HepG2 (cell line): ENCODE results near the gene NYNRIN. TPM values are rescaled to one million over a fixed set of nuclear protein-coding genes. Genes with fewer than 3 reads are reported as not detected.
A peak's percentile ranks its signal among the peaks of the same experiment; 100 is the strongest.

ENCODE experiments used
- CBX1 ChIP-seq: IDR thresholded peaks from one replicate; pipeline ENCODE4 v1.6.1; 2016; ENCODE audit warnings: antibody characterized with exemption, low read depth
- DRAP1 ChIP-seq: IDR thresholded peaks from 2 replicates; pipeline ENCODE4 v1.6.1; 2016; ENCODE audit warnings: missing genetic modification reagents, missing compliant biosample characterization
- FOXJ3 ChIP-seq: sonication (generic); formaldehyde crosslinking; IDR thresholded peaks from 2 replicates; pipeline ENCODE4 v1.4.0; 2020; ENCODE audit warnings: missing genetic modification reagents, mild to moderate bottlenecking, borderline replicate concordance
- GTF3A ChIP-seq: sonication (generic); formaldehyde crosslinking; conservative IDR thresholded peaks from 2 replicates; pipeline ENCODE4 v1.4.0; 2020; ENCODE audit warnings: mild to moderate bottlenecking, missing genetic modification reagents
- IKZF1 ChIP-seq: fragments of 450-650 bp; IDR thresholded peaks from 2 replicates; pipeline ENCODE4 v1.7.1; 2016
- POLR2AphosphoS5 ChIP-seq: IDR thresholded peaks from 2 replicates; pipeline ENCODE4 v1.6.1; 2012; ENCODE audit warnings: low read depth, low read length
- RBFOX2 ChIP-seq: fragments of 200-400 bp; formaldehyde crosslinking; IDR thresholded peaks from 2 replicates; pipeline ENCODE4 v1.6.1; 2017; ENCODE audit warnings: low read depth, mild to moderate bottlenecking, low read length
- REL ChIP-seq: sonication (generic); formaldehyde crosslinking; conservative IDR thresholded peaks from 2 replicates; pipeline ENCODE4 v1.8.0; 2022; ENCODE audit warnings: mild to moderate bottlenecking, missing genetic modification reagents, moderate library complexity
- SNAI1 ChIP-seq: sonication (generic); formaldehyde crosslinking; IDR thresholded peaks from 2 replicates; pipeline ENCODE4 v1.5.0; 2020; ENCODE audit warnings: mild to moderate bottlenecking, missing genetic modification reagents, borderline replicate concordance
- TBX3 ChIP-seq: fragments of 450-650 bp; IDR thresholded peaks from 2 replicates; pipeline ENCODE4 v1.6.1; 2017; ENCODE audit warnings: antibody characterized with exemption, mild to moderate bottlenecking, inconsistent platforms, borderline replicate concordance
- ZBTB26 ChIP-seq: IDR thresholded peaks from 2 replicates; pipeline ENCODE4 v1.6.1; 2016; ENCODE audit warnings: missing compliant biosample characterization, missing genetic modification reagents, borderline replicate concordance
- ZBTB3 ChIP-seq: sonication (generic); formaldehyde crosslinking; IDR thresholded peaks from 2 replicates; pipeline ENCODE4 v1.4.0; 2020; ENCODE audit warnings: low read depth, mild to moderate bottlenecking, moderate library complexity, missing genetic modification reagents, borderline replicate concordance
- ZNF234 ChIP-seq: sonication (generic); formaldehyde crosslinking; conservative IDR thresholded peaks from 2 replicates; pipeline ENCODE4 v1.5.1; 2020; ENCODE audit warnings: mild to moderate bottlenecking, missing genetic modification reagents
- ZNF878 ChIP-seq: sonication (generic); formaldehyde crosslinking; IDR thresholded peaks from 2 replicates; pipeline ENCODE4 v1.8.1; 2023; ENCODE audit warnings: mild to moderate bottlenecking, missing genetic modification reagents, moderate library complexity
- ZSCAN12 ChIP-seq: sonication (generic); formaldehyde crosslinking; IDR thresholded peaks from 2 replicates; pipeline ENCODE4 v1.9.0; 2021; ENCODE audit warnings: mild to moderate bottlenecking, missing genetic modification reagents
- polyA plus RNA-seq, 8 experiments: library from polyadenylated mRNA; depleted of rRNA in 3 of 8; stranded (reverse) in 7 of 8; unstranded in 1 of 8; fragments of >200 nt; fragmentation: Illumina TruSeq in 4 of 8; extraction: Trizol in 4 of 8; gene quantifications; 2 replicates each; pipeline versions ENCODE4 v1.2.1 to v1.2.3, GENCODE V29; 2011 to 2016; ENCODE audit warnings: low read depth in 4 of 8, missing spikeins in 1 of 8, mixed read lengths in 1 of 8; ENCODE audit not compliant: insufficient read depth in 1 of 8
- total RNA-seq, 5 experiments: library from RNA; depleted of rRNA; stranded (reverse); fragments of >200 nt; fragmentation: Illumina TruSeq; extraction: Trizol; gene quantifications; 2 replicates each; pipeline ENCODE4 v1.2.3, GENCODE V29; 2016; ENCODE audit warnings: low read depth in 1 of 5
- TF ChIP-seq, protein P1 (sequence below): sonication (generic); formaldehyde crosslinking; IDR thresholded peaks from 2 replicates; pipeline ENCODE4 v1.9.0; 2021; ENCODE audit warnings: missing genetic modification reagents, borderline replicate concordance
- TF ChIP-seq, protein P2 (sequence below): sonication (generic); formaldehyde crosslinking; IDR thresholded peaks from 2 replicates; pipeline ENCODE4 v1.4.0; 2020; ENCODE audit warnings: mild to moderate bottlenecking, missing genetic modification reagents, borderline replicate concordance
- TF ChIP-seq, protein P3 (sequence below): sonication (generic); formaldehyde crosslinking; IDR thresholded peaks from 2 replicates; pipeline ENCODE4 v1.8.0; 2022; ENCODE audit warnings: missing genetic modification reagents, mild to moderate bottlenecking, borderline replicate concordance
- TF ChIP-seq, protein P4 (sequence below): sonication (generic); formaldehyde crosslinking; IDR thresholded peaks from 2 replicates; pipeline ENCODE4 v1.4.0; 2020; ENCODE audit warnings: missing genetic modification reagents, borderline replicate concordance

NYNRIN gene
- total and polyA plus RNA-seq, 2 of the 13 experiments (the other 11 are each of a cell fraction or from before 2014, with no cell fraction given) = 0.63 to 1.1 TPM

DNA sequence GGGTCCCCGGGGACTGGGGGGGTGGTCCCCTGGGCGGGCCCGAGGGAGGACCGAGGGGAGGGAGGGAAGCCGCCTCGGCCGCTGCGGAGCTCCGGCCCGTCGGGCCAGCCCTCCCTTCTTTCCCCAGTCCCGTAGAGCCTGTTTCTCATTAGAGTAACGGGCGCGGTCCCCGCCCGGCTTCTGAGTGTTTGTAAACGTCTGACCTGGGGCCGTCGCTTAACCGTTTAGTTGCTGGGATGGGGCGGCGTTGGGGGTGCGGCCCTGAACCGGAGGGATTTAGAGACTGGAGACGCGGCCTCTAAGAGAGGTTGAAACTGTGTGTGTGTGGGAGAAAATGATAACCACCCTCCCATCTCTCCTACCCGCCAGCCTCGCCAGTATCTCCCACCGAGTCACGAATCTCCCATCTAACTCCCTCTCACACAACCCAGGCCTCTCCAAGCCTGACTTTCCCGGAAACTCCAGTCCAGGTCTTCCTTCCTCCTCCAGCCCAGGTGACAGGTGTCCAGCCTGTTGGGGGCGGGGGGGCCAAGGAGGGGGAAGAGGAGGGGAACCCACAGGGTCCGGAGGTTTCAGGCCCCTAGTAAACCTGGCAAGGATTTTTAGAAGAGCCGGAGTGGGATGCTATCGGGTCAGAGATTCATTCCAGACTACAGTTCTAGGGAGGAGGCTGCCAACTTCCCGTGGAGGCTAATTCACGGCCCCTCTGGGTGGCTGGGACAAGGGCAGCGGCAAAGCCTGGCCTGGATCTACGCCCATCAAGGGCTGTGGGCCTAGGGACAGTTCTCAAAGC lies 31.9 kb upstream of the NYNRIN start (continued):
- TF ChIP-seq FOXJ3 (CRISPR knock-in tag) (no peak), ZBTB3 (CRISPR knock-in tag) (no peak), TBX3 (peak; percentile 81), ZNF878 (CRISPR knock-in tag) (no peak), ZNF234 (CRISPR knock-in tag) (no peak), ZSCAN12 (CRISPR knock-in tag) (0 out of 2 replicates have a peak, but pooled peaks have one; percentile 66), SNAI1 (CRISPR knock-in tag) (peak; percentile 60; the same call in 1 of the 2 replicates), ZBTB26 (CRISPR knock-in tag) (no peak), POLR2AphosphoS5 (no peak), GTF3A (CRISPR knock-in tag) (no peak), DRAP1 (no peak), IKZF1 (no peak), RBFOX2 (no peak), REL (no peak), CBX1 (no peak)
- TF ChIP-seq, protein P1, sequence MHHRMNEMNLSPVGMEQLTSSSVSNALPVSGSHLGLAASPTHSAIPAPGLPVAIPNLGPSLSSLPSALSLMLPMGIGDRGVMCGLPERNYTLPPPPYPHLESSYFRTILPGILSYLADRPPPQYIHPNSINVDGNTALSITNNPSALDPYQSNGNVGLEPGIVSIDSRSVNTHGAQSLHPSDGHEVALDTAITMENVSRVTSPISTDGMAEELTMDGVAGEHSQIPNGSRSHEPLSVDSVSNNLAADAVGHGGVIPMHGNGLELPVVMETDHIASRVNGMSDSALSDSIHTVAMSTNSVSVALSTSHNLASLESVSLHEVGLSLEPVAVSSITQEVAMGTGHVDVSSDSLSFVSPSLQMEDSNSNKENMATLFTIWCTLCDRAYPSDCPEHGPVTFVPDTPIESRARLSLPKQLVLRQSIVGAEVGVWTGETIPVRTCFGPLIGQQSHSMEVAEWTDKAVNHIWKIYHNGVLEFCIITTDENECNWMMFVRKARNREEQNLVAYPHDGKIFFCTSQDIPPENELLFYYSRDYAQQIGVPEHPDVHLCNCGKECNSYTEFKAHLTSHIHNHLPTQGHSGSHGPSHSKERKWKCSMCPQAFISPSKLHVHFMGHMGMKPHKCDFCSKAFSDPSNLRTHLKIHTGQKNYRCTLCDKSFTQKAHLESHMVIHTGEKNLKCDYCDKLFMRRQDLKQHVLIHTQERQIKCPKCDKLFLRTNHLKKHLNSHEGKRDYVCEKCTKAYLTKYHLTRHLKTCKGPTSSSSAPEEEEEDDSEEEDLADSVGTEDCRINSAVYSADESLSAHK (CRISPR knock-in tag) = no peak; the same call in 1 of the 2 replicates
- TF ChIP-seq, protein P2, sequence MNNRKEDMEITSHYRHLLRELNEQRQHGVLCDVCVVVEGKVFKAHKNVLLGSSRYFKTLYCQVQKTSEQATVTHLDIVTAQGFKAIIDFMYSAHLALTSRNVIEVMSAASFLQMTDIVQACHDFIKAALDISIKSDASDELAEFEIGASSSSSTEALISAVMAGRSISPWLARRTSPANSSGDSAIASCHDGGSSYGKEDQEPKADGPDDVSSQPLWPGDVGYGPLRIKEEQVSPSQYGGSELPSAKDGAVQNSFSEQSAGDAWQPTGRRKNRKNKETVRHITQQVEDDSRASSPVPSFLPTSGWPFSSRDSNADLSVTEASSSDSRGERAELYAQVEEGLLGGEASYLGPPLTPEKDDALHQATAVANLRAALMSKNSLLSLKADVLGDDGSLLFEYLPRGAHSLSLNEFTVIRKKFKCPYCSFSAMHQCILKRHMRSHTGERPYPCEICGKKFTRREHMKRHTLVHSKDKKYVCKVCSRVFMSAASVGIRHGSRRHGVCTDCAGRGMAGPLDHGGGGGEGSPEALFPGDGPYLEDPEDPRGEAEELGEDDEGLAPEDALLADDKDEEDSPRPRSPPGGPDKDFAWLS (CRISPR knock-in tag) = no peak; the same call in 1 of the 2 replicates
- TF ChIP-seq, protein P3, sequence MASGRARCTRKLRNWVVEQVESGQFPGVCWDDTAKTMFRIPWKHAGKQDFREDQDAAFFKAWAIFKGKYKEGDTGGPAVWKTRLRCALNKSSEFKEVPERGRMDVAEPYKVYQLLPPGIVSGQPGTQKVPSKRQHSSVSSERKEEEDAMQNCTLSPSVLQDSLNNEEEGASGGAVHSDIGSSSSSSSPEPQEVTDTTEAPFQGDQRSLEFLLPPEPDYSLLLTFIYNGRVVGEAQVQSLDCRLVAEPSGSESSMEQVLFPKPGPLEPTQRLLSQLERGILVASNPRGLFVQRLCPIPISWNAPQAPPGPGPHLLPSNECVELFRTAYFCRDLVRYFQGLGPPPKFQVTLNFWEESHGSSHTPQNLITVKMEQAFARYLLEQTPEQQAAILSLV (CRISPR knock-in tag) = 0 out of 2 replicates have a peak, but pooled peaks have one; percentile 54
- TF ChIP-seq, protein P4, sequence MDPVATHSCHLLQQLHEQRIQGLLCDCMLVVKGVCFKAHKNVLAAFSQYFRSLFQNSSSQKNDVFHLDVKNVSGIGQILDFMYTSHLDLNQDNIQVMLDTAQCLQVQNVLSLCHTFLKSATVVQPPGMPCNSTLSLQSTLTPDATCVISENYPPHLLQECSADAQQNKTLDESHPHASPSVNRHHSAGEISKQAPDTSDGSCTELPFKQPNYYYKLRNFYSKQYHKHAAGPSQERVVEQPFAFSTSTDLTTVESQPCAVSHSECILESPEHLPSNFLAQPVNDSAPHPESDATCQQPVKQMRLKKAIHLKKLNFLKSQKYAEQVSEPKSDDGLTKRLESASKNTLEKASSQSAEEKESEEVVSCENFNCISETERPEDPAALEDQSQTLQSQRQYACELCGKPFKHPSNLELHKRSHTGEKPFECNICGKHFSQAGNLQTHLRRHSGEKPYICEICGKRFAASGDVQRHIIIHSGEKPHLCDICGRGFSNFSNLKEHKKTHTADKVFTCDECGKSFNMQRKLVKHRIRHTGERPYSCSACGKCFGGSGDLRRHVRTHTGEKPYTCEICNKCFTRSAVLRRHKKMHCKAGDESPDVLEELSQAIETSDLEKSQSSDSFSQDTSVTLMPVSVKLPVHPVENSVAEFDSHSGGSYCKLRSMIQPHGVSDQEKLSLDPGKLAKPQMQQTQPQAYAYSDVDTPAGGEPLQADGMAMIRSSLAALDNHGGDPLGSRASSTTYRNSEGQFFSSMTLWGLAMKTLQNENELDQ = peak; percentile 83
